Chondrocyte (in vitro differentiated cells): ENCODE measurements around the gene STPG4. TPM values are rescaled to one million over a fixed set of nuclear protein-coding genes. Genes with fewer than 3 reads are reported as not detected.
"Not testable (repeated sequence)": the region's sequence is repeated elsewhere in the genome, so short reads cannot be mapped to it uniquely, and the experiment has no call there.

ENCODE experiments used
- DNase-seq: peaks from one replicate; pipeline ENCODE4 v3.0.0; 2021; ENCODE audit warnings: mixed read lengths, low spot score
- H3K27ac Mint-ChIP-seq: one replicate; pipeline ENCODE4 v1.8.0; 2021; ENCODE audit warnings: mild to moderate bottlenecking, moderate library complexity, mixed read lengths; ENCODE audit not compliant: unreplicated experiment
- H3K27me3 Mint-ChIP-seq: 2 replicates; pipeline ENCODE4 v1.8.0; 2021; ENCODE audit warnings: low read depth, mixed read lengths
- H3K36me3 Mint-ChIP-seq: 2 replicates; pipeline ENCODE4 v1.8.0; 2021; ENCODE audit warnings: low read depth, mixed read lengths
- H3K4me1 Mint-ChIP-seq: 2 replicates; pipeline ENCODE4 v1.8.0; 2021; ENCODE audit warnings: low read depth, mild to moderate bottlenecking, mixed read lengths
- H3K4me3 Mint-ChIP-seq: one replicate; pipeline ENCODE4 v1.8.0; 2021; ENCODE audit warnings: mild to moderate bottlenecking, moderate library complexity, mixed read lengths; ENCODE audit not compliant: unreplicated experiment
- H3K9me3 Mint-ChIP-seq: 2 replicates; pipeline ENCODE4 v1.8.0; 2021; ENCODE audit warnings: low read depth, mixed read lengths
- total RNA-seq: library from RNA; stranded (reverse); gene quantifications from 3 replicates; pipeline ENCODE4 v1.2.1, GENCODE V29; 2021
- TF ChIP-seq, protein P1 (sequence below): fragments of 200-600 bp; sonication (generic); IDR thresholded peaks from 2 replicates; pipeline ENCODE4 v1.5.0; 2021; ENCODE audit warnings: antibody characterized with exemption, mild to moderate bottlenecking, moderate library complexity

Gene STPG4
- total RNA-seq, 1 donor from 2014 or later: 0.25 TPM

DNA sequence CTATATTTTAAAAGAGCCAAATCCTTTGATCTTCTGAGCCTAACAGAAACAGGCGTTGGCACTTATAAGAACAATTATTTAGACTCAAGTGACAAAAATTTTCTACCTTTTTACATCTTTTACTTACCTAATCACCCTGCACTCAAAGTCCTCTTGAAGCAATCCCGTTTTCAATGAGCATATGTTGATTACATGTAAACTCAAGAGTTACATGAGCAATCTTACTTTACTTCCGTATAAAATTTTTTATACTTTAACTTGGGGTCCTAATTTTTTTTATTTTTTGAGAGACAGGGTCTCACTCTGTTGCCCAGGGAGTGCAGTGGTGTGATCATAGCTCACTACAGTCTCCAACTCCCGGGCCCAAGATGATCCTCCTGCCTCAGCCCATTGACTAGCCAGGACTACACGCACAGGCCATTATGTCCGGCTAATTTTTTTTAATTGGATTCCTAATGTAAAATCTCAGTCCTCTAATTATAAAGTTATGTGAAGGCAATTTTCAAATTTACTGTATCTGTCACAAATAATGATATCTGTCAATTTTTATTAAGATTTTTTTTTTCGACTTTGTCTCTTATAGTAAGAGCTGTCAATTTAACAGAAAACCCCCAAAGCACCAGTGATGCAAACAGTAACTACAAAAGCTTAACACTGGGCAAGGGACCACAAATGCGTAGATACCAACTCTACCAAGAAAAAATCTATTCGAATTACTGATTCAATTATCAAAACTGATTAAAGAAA lies 19.1 kb upstream of the STPG4 start:
- DNase-seq: no peak
- peaks cover 65% of the 10 kb centered on the region for H3K4me1 Mint-ChIP-seq
- no peaks in the 10 kb centered on the region for H3K27me3 Mint-ChIP-seq
- H3K9me3 Mint-ChIP-seq: no peaks in the 10 kb centered on the region
- H3K36me3 Mint-ChIP-seq: peaks cover 9% of the 10 kb centered on the region
- peak overlapping the region; percentile 94 for H3K27ac Mint-ChIP-seq
- H3K4me3 Mint-ChIP-seq: peak overlapping the region; percentile 85
- TF ChIP-seq, protein P1, sequence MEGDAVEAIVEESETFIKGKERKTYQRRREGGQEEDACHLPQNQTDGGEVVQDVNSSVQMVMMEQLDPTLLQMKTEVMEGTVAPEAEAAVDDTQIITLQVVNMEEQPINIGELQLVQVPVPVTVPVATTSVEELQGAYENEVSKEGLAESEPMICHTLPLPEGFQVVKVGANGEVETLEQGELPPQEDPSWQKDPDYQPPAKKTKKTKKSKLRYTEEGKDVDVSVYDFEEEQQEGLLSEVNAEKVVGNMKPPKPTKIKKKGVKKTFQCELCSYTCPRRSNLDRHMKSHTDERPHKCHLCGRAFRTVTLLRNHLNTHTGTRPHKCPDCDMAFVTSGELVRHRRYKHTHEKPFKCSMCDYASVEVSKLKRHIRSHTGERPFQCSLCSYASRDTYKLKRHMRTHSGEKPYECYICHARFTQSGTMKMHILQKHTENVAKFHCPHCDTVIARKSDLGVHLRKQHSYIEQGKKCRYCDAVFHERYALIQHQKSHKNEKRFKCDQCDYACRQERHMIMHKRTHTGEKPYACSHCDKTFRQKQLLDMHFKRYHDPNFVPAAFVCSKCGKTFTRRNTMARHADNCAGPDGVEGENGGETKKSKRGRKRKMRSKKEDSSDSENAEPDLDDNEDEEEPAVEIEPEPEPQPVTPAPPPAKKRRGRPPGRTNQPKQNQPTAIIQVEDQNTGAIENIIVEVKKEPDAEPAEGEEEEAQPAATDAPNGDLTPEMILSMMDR: no peak

DNA sequence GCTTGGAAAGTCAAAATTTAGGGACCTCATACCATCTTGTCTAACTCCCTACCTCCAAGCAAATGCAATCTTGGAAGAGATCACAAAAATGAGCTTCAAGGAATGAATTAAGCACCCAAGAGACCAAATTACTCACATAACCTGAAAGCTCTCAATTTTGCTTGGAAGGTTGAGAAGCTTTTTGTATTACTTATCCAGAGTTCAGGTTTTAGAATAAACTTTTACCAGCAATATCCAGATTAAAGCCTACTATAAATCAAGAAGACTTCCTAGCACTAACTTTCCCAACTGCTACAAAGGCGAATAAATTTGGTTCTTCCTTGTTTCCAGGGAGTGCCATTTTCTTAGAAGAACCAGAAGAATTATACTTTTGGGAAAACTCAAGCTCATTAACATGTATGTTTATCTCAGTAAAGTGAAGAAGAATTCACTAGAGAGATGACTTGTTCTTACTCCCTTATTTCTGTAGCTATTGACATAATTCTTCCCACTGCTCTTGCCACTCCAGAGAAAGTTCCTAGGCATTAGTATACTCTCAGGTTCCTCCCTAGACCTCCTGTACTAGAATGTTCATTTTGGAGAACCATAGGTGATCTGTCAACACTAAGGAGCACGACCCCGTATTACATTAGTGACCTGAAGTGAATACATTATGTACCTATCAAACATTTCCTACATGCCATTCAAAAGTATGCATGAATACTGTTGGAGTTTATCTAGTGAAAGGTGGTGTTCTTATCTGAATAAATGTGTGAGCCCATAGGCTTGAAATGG lies 18.0 kb upstream of the STPG4 start:
- Mint-ChIP-seq H3K9me3 (no peaks in the 10 kb centered on the region), H3K27ac (peak overlapping the region; percentile 94), H3K4me3 (peak overlapping the region; percentile 85), H3K27me3 (no peaks in the 10 kb centered on the region), H3K4me1 (peaks cover 71% of the 10 kb centered on the region), H3K36me3 (peaks cover 10% of the 10 kb centered on the region)
- TF ChIP-seq, protein P1: no peak
- DNase-seq: no peak

DNA sequence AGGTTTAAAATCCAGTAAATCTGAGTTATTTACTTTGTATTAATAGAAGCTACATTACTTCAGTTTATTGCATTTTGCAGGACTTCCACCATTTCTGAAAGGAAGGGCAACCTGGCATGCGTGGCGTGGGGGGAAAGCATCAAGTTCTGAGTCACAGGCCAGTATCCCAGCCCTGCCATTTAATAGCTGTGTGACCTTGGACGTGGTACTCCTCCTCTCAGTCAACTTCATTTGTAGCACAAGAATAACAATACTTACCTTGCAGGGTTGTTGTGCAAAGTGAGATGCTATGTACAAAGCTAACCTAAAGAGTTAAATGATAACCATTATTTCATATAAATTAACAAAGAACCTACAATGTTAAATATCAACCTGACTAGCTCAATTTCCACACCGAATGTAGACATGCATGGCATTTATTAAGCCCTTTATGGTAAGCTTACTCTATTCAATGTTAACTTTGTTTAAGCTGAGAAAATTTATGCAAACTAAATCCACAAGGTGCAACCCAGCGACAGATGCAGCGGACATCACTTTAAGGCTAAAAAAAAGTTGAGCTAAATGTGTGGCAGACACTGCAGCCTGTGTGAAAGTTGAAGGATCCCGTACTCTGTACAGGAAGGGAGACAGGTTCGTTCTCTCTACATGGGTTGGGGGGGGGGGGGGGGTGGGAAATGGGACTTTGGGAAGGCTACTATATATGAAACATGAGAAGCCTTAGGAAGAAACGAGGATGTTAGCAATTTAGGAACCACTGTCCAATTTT lies 17.2 kb upstream of the STPG4 start:
- DNase-seq: no peak
- Mint-ChIP-seq H3K9me3 (no peaks in the 10 kb centered on the region), H3K4me1 (peaks cover 71% of the 10 kb centered on the region), H3K27ac (peak overlapping the region; percentile 94), H3K4me3 (peak overlapping the region; percentile 85), H3K27me3 (no peaks in the 10 kb centered on the region), H3K36me3 (peaks cover 12% of the 10 kb centered on the region)
- TF ChIP-seq, protein P1: no peak

DNA sequence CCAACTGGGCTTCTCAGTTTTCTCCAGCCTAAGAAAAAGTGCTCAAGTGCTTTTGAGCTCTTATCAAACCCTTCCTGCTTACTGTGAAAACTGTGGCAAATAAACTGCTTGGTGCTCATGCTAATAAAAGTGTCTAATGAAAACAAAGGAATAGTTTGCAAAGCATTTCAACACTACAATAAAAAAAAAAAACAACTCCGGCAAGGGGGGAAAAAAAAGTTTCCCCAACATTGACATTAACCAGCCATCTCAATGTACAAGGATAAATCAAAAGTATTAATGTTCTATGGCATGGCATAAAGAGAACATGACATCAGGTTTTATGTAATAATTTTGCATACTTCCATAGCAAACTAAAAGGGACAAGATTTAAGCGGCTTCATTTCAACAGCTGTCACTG lies 14.7 kb upstream of the STPG4 start:
- H3K4me3 Mint-ChIP-seq: peak overlapping the region; percentile 22
- no peaks in the 10 kb centered on the region for H3K27me3 Mint-ChIP-seq
- peaks cover 78% of the 10 kb centered on the region for H3K4me1 Mint-ChIP-seq
- no peaks in the 10 kb centered on the region for H3K9me3 Mint-ChIP-seq
- no peak for DNase-seq
- peaks cover 12% of the 10 kb centered on the region for H3K36me3 Mint-ChIP-seq
- TF ChIP-seq, protein P1: no peak
- peak overlapping the region; percentile 36 for H3K27ac Mint-ChIP-seq

DNA sequence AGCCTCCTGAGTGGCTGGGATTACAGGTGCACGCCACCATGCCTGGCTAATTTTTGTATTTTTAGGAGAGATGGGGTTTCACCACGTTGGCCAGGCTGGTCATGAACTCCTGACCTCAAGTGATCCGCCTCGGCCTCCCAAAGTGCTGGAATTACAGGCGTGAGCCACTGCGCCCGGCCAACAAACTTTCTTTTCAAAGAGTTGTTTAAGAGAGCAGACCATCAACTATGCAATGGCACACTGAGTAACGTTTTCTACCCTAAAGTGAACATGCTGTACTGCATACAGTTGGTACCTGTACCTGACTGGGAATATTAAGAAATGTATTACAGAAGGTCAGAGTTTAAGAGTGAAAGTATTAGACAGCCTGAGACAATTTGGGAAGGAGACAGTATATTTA lies 13.8 kb upstream of the STPG4 start:
- peaks cover 75% of the 10 kb centered on the region for H3K4me1 Mint-ChIP-seq
- H3K9me3 Mint-ChIP-seq, DNase-seq, H3K4me3 Mint-ChIP-seq, H3K27me3 Mint-ChIP-seq: not testable (repeated sequence)
- H3K36me3 Mint-ChIP-seq: peaks cover 16% of the 10 kb centered on the region
- H3K27ac Mint-ChIP-seq: peak overlapping the region; percentile 1
